Kidney epithelial cell (primary cell): ENCODE measurements around the gene C11orf16. TPM values are rescaled to one million over a fixed set of nuclear protein-coding genes. Genes with fewer than 3 reads are reported as not detected.

ENCODE experiments used
- DNase-seq: peaks from one replicate; pipeline ENCODE4 v3.0.0-alpha.2; 2010; ENCODE audit warnings: low read depth
- H3K27me3 ChIP-seq: 2 replicates; pipeline ENCODE4 v1.6.0; 2011; ENCODE audit warnings: low read length; ENCODE audit not compliant: control insufficient read depth, insufficient read depth
- H3K36me3 ChIP-seq: 2 replicates; pipeline ENCODE4 v1.5.1; 2011; ENCODE audit warnings: low read length; ENCODE audit not compliant: control insufficient read depth, insufficient read depth
- H3K4me3 ChIP-seq: 2 replicates; pipeline ENCODE4 v1.5.1; 2011; ENCODE audit warnings: low read depth, mild to moderate bottlenecking, control low read depth, low read length
- total RNA-seq: library from RNA; depleted of rRNA; stranded (reverse); fragments of >200 nt; gene quantifications from 2 replicates; pipeline ENCODE4 v1.2.3, GENCODE V29; 2015
- TF ChIP-seq, protein P1 (sequence below): IDR thresholded peaks from 2 replicates; pipeline ENCODE4 v1.5.1; 2011; ENCODE audit warnings: mild to moderate bottlenecking, moderate library complexity, low read length, control low read depth, inconsistent platforms; ENCODE audit not compliant: insufficient read depth, poor library complexity, severe bottlenecking

The C11orf16 gene
- total RNA-seq, 1 donor from 2014 or later, result not detected

DNA sequence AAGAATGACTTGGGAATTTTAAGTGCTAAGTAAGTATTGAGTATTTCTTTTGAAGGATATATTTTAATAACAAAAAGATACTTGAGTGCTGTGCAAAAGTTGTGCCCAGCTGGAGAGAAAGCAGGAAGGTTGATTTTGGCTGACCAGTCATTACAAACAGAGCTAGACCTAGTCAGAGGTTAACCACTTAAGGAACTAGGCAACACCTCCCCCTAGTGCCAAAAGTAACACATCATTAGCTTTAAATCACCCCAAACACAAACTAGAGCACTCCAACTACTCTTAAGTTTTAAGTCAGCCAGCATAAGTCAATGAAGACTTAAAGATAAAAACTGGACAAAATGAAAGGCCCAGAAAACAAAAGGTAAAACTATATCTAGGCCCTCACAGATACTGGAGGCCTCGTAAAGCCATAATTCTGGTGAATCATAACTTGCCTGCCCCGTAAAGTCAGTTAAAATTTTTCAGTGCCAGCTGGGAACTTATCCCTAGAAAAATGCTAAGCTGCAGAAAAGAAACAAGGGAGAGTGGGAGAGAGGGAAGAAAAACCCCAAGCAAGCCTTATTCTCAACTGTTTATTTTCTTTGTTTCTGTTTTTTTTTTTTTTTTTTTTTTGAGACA is 26.9 kb upstream of the C11orf16 start:
- DNase-seq, result peak; percentile 51
- TF ChIP-seq, protein P1, sequence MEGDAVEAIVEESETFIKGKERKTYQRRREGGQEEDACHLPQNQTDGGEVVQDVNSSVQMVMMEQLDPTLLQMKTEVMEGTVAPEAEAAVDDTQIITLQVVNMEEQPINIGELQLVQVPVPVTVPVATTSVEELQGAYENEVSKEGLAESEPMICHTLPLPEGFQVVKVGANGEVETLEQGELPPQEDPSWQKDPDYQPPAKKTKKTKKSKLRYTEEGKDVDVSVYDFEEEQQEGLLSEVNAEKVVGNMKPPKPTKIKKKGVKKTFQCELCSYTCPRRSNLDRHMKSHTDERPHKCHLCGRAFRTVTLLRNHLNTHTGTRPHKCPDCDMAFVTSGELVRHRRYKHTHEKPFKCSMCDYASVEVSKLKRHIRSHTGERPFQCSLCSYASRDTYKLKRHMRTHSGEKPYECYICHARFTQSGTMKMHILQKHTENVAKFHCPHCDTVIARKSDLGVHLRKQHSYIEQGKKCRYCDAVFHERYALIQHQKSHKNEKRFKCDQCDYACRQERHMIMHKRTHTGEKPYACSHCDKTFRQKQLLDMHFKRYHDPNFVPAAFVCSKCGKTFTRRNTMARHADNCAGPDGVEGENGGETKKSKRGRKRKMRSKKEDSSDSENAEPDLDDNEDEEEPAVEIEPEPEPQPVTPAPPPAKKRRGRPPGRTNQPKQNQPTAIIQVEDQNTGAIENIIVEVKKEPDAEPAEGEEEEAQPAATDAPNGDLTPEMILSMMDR, result peak; percentile 69
- no peaks in the 10 kb centered on the region for H3K27me3 ChIP-seq
- H3K4me3 ChIP-seq, result no peak overlapping the region
- H3K36me3 ChIP-seq, result no peaks in the 10 kb centered on the region

DNA sequence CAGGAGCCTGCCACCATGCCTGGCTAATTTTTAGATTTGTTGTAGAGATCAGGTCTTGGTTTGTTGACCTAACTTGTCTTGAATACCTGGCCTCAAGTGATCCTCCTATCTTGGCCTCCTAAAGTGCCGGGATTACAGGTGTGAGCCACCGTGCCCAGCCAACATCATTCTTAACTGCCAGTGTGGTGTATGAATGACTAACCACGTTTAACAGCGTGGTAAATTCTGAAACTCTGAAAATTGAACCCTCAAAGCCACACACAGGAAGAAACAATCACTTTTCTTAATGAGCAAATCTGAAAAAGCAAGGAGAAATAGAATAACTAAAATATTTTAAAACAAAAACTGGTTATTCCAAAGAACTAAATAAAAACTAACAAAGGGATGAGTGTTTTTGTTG is 24.1 kb upstream of the C11orf16 start:
- no peaks in the 10 kb centered on the region for H3K27me3 ChIP-seq
- TF ChIP-seq, protein P1, result no peak
- no peaks in the 10 kb centered on the region for H3K36me3 ChIP-seq
- no peak for DNase-seq
- H3K4me3 ChIP-seq, result no peak overlapping the region

DNA sequence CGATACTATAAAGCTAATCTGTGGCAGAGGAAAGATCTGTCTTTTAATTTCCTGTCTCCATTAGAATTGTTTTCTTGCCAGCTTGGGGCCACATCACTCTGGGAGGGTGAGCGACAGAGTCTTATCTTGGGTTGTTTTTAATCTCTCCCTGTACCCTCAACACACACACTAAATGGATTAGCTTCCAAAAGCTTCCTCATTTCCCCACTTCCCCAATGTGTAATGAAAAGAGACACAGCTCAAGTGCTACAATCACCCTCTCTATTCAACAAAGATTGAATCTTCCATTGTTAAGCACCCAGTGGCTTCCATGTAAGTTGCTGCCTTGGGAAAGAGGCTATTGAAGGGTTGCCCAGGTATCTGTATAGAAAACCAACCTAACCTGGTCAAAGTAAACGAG is 16.1 kb upstream of the C11orf16 start:
- TF ChIP-seq, protein P1, result no peak
- H3K27me3 ChIP-seq, result no peaks in the 10 kb centered on the region
- H3K36me3 ChIP-seq, result no peaks in the 10 kb centered on the region
- H3K4me3 ChIP-seq, result no peak overlapping the region
- no peak for DNase-seq

DNA sequence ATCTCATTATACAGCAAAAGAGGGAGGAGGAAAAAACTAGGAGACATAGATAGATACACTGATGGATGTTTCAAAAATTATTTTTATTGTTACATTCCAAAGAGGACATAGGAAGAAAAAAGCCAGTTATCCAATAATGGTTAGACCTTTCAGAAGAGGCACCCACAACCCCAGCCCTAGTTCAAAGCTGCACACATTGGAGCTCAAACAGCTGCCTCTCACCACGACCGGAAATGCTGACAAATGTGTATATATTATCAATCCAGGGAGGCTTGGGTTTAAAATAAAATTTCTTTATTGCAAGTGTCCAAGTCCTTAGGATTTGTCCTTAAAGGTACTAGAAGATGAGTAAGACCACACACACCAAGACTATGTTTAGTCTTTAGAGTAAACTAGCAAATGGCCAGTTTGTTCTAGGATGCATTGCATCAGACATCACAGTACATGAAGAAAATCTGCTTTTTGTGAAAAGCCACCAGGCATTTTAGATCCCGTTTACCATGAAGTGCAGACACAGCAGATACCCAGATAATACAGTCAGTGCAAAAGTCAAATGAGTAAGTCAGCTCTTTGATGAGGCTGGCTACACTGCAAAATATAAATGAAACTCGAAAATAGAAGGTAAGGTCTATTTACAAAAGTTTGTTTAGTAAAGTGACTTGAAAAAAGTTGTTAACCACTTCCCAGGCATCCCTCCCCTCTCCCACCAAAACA is 14.6 kb upstream of the C11orf16 start:
- no peak for DNase-seq
- H3K36me3 ChIP-seq, result no peaks in the 10 kb centered on the region
- H3K4me3 ChIP-seq, result no peak overlapping the region
- TF ChIP-seq, protein P1, result no peak
- no peaks in the 10 kb centered on the region for H3K27me3 ChIP-seq

DNA sequence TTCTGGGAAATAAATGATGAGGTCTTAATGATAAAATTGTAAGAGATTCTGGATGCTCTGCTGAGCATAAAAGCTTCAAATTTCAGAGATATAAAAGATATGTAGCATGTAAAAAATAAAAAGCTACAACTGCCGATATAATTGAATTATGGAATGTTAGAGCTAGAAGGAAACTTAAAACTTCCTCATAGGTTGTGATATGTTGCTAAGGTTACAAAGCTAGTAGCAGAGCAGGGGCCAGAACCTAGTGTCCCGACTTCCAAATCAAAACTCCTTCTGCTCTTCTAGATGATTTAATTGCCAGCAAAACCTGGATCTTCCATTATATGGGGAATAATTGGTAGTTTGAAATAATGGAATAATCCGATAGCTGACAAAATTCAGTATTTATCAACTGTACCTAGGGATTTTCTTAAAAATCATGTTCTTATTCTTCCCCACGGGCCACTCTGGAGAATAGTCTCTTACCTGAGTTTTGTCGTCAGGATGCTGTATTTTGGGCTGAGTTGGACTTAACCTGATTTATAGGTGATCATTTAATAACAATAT is 9.8 kb upstream of the C11orf16 start, which contains the start of gene ASCL3:
ASCL3 (minus strand) TSS at position 499 of the 549 bp plus-strand sequence. CDS start 4,855 bp downstream, outside the sequence.
- H3K4me3 ChIP-seq, result no peak within 1 kb of the TSS
- no peaks in the 10 kb centered on the region for H3K36me3 ChIP-seq
- DNase-seq, result no peak
- H3K27me3 ChIP-seq, result no peaks in the 10 kb centered on the region
- TF ChIP-seq, protein P1, result no peak
